ENCODE measurements around the gene AQP6.

The AQP6 gene

DNA sequence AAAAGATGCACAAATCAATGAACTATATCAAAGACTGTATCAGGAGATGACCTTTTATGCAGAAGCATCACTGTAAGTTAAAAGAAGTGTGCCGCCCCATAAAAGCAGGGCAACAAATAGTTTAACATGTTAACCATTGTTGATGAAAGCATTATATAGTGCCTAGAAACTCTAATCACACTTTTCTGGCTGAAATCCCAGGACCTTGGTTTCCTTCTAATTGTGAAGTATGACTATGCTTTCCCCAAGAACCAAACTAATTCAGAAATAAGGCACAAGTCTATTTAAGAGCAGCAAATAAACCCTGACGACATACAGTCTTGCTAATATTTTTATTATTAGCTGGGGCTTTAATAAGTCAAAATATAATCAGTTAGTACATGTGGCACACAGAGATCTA, 30.8 kb downstream of the AQP6 start:
- DNase-seq (ENCODE audit: low spot score) = no peak

DNA sequence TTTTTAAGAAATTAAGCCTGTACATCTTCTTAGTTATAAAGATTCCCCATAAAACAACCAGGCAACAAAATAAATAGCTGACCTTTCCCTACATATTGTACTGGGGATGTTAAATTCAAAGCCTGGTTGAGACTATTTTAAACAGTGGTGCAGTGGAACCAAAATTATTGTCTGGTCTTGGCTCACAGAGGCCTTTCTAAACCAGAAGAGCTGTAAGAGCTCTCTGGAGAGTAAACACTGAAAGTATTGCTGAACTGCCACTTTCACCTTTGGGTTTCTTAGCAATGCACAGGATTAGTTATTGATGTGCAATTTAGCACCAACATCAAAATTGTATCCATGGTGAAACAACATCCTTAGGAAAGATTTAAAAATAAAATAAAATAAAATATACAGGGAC, 31.9 kb downstream of the AQP6 start:
- no peak for DNase-seq (ENCODE audit: low spot score)

DNA sequence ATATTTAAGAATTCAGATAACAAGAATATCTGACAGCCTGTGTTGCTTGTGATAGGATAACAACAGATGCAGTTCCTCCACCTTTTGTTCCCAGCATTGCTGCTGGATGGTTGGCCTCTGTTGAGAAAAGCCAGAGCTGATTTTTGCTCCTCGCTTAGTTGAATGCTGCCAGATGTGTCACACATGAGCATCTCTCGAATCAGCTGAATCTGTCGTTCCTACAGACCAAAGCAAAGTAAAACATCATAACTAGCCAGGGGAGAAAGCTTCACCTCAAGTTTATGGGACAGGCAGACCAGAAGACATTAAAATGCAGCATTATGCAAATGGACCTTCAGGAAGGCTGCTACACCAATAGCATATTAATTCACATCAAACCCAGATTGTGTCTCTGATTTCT, 32.4 kb downstream of the AQP6 start:
- DNase-seq (ENCODE audit: low spot score) = no peak

DNA sequence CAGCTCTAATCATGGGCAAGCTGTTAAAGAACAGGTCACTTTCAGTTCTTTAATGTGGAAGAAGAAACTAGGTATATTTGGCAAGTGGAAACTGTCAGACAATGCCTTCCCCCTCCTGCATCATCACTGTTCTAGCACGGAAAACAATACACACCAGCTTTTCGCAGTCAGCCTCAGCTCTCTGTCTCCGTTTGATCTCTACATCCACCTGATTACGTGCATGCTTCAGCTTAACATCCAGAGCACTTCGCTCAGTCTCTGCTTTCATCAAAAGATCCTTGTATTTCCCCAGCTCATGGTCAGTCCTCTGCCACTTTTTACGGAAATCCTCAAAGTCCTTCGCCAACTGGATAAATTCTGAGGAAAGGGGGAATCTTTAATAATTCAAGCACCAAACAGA, 33.5 kb downstream of the AQP6 start:
- DNase-seq (ENCODE audit: low spot score) = no peak

DNA sequence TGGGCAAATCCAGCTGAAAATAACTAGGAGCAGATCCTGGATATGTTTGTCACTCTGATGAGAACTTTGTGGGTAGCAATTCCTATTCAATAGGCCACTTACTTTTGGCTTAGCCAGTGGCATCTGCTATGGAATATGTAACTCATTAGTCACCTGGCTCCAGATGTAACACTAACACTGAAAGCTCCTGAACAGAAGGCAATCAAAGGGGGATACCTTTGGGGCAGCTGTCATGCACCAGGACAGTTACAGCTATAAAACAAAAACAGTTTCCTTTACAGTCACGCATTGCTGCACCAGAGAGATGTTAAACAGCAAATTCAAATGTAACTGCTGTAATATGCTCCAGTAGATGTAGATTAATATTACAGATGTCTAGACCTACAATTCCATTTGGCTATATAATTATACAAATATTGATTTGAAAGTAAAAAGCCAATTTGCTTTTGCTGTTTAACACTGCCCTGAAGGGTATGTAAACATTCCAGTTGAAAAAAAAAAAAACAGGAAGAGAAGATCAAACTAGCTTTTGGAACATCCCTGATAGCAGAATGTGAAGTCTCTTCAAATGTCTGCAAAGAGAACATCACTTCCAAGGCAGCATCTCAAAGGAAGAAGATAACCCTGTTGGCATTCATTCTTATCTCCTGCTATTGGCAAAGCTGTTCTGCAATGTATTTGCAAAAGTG, 34.2 kb downstream of the AQP6 start:
- DNase-seq (ENCODE audit: low spot score) = no peak

DNA sequence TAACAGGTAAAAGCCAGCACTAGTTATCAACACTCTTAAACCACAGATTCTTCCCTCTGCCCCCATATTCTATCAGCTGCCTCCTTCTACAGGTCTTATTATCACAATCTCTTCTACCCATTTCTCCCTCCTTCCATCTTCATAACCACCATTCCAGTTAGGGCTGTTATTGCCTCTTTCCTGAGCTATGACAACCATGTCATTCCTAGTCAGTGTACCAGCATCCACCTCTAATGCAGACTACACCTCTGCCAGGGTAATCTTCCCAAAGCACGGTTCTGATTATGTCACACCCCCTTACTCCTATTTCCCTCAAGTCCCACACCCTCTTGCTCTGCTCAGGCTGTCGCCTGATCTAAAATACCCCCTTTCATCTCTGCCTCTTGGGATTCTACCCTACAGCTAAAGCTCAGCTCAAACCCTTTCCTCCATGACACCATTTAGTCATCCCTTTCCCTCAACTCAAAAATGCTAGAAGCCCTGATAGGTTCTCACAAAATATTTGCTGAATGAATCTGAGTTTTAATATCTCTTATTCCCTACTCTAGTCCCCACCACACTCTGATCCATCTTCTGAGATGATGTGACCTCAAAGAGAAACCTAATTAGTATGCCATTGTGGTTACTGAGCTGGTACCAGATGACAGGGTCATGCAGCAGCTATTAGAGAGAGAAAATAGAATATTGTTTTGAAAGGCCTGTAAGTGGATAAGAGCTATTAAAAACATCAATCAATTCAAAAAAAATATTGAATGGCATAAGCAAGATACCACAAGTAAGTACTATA, 40.8 kb downstream of the AQP6 start:
- DNase-seq (ENCODE audit: low spot score) = no peak

DNA sequence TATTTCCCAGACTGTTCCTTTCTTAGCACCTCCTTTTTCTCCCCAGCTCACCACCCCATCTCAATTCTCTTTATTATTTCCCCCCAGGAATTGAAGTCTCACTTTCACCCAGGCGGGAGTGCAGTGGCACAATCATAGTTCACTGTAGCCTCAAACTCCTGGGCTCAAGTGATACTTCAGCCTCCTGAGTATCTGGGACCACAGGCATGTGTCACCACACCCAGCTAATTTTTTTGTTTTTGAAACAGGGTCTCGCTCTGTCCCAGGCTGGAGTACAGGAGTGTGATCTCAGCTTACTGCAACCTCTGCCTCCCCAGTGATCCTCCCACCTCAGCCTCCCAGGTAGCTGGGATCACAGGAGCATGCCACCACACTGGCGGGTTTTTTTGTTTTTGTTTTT, 41.6 kb downstream of the AQP6 start:
- DNase-seq (ENCODE audit: low spot score) = no peak

DNA sequence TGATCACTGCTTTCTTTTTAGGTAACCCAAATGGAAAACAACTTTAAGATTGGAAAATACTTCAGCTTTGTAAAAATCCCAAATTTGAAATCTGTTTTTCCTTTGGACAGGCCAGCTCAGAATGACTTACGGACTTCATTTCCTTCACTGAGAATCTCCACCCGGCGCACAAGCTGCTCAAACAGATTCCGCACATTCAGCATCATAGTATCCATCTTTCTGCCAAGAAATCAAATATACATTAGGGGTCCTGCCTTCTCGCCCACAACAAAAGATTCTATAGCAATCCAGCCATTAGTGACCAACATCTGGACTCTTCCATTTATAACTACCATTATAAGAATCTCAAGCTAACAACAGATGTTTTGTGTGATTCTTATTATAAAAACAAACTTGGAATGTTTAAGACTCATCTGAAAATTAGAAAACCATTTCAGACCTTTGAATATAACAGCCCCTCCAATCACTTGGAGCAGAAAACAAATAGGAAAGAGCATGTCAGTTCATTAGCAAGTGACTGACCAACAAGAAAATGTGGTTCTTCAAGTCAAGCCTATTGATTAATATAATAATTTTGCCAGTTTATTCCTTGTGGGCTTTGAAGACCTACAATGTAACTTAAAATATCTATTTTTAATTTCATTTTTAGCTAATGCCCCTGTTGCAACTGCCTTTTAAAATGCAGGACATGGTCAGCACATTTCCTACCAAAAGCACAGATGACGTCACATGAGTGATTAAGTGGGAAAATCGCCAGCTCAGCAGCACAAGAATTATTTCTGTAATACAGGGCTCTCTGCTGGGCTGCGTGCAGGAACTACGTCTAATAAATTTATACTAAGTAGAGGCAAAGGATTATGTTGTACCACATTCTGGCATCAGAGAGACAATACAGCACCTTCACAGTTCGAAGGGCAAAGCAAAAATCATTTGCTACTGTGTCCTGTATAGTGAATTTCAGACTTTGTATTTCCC, 44.0 kb downstream of the AQP6 start:
- DNase-seq (ENCODE audit: low spot score) = no peak

DNA sequence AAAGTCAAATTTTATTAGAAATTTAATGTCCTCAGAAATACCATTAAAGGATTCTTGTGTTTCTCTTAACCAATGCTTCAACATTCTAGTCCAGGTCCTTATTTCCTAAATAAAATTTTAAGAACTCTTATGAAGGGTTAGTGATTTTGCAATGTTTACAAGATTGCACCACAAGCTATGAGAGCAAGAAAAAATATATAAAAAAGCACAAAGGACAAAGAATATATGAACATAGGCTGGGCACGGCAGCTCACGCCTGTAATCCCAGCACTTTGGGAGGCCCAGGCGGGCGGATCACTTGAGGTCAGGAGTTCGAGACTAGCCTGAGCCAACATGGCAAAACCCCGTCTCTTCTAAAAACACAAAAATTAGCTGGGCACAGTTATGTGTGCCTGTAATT, 44.9 kb downstream of the AQP6 start:
- no peak for DNase-seq (ENCODE audit: low spot score)

DNA sequence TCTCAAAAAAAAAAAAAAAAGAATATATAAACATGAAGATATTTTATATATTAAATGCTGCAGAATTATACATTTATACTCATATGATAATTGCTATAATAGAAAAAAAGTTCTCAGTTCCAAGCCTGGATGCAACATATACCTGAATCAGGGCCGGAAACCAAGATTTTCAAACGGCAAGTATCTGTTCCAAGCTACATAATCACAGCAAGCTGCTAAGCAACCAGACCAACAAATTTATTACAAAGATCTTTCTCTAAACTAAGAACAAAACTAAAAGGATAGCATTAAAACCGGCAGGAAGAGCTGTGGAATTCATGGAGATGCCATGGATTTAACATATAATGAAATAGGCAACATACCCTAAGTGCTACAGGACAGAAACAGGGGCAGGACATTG, 45.4 kb downstream of the AQP6 start:
- no peak for DNase-seq (ENCODE audit: low spot score)

DNA sequence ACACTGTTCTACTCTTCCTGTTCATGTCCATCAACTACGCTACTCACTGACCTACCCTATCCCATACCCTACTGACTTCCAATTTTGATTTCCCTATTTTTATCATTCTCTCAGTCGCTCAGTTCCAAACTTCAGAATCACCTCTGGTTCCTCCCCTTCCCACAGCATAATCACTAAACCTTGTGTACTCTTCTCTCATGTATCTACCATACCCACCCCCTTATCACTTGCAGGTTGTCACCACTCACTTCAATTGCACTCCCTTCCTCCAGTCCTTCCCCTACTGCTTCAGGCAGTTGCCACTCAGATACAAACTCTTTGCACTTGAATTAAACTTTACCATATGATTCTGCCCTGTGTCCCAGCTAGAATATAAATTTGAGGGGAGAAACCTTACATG, 46.2 kb downstream of the AQP6 start:
- no peak for DNase-seq (ENCODE audit: low spot score)

DNA sequence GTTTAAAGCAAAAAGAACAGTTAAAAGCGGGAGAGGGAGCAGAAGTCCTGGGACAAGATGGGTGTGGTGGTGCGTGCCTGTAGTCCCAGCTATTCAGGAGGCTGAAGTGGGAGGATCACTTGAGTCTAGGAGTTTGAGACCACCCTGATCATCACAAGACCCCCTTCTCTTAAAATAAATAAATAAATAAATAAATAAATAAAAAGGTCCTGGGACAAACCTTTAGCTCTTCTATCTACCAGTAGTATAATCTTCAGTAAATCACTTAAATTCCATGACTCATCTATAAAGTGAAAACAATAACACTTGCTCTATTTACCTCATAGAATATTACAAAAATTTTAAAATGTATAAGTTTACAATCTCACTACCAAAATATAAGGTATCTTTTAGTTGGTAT, 46.8 kb downstream of the AQP6 start:
- no peak for DNase-seq (ENCODE audit: low spot score)

DNA sequence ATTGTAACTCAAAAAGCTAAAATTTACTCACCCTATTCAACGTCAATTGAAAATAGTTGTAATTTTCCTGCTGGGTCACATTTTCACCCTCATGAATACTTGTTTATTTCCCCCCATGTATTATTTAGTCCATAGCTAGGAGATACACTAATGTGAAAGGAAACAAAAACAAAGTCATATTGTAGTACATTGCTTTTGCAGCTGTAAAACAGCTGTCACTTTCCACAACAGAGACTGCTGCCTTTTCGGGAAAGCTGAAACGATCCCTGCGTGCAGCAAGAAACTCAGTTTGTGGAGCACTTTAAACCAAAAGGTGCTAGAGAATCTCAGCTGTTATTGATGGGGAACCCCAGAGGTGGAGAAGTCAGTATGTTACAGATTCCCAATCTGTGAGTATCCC, 48.3 kb downstream of the AQP6 start:
- no peak for DNase-seq (ENCODE audit: low spot score)

DNA sequence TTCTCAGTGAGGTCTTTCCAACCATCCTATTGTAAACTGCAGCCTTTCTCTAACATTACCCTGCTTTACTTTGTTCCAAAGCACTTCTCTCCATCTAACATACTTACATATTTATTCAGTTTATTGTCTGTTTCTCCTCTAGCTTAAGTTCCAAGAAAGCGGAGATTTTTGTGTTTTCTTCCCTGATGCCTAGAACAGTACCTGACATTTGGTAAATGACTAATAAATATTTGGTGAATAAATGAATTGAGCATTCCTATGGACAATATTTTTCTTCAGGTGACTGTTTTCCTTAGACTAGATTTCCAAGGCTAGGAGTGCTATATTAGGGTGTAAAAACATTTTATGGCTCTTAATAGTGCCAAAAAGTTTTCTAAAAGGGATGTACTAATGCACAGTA, 50.2 kb downstream of the AQP6 start:
- no peak for DNase-seq (ENCODE audit: low spot score)

DNA sequence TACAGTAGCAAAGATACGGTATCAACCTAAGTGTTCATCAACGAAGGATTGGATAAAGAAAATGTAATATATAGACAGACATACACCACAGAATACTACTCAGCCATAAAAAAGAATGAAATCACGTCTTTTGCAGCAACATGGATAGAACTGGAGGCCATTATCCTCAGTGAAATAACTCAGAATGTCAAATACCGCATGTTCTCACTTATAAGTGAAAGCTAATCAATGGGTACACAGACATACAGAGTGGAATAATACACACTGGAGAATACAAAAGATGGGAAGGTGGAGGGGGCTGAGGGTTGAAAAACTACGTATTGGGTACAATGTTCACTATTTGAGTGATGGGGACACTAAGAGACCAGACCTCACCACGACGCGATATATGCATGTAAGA, 51.5 kb downstream of the AQP6 start:
- DNase-seq (ENCODE audit: low spot score) = no peak

DNA sequence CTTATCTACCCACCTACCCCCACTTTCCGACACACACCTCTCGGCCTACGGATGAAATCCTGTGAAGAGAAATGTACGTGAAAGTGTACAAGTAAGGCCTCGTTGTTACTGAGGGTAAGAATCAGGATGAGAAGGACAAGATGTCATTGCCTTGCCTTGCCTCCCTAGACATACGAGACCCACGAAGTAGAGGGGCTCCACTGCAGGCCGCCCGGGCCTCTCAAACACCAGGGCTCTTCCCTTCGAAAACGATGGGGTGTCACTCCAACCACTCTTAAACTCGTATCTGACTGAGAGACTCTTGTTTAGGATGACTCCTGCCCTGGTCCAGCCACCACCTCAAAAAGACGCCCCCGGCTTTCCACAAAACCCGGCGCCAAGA, 52.0 kb downstream of the AQP6 start:
- no peak for DNase-seq (ENCODE audit: low spot score)

DNA sequence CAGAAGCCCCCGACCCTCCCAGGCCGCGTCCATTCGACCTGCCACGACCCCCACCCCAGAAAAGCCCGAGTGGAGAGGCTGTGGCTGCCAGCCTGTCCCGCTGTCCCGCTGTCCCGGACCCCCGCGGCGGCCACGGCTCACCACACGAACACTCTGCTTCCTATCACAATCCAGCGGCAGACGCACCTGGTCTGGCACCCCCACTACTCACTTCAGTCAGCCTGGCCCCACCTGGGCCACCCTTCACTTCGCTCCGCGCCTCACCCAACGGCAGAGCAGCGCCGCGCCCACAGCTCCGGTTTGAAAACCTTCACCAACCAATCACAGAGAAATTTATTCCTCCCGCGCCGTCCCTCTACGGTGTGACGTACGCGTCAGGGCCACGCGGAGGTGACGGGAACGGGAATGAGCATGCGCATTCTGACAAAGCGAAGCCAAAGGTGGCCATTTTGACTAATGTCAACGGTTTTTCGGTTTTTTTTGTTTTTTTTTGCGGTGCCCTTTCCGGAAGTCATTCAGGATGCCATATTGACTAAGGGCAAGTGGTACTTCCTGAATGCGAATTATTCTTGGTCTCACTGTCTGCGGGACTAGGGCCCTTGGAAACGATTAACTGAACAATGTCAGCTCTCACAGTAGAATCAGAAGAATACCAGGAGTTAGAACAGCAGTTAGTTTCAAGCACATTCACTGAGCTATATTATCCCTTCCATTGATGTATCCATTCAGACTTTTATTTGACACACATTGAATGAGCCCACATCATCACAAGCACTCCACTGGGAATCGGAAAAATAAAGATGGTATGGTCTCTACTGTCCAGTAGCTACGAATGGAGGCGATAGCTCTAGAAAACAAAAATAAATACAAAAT, 52.7 kb downstream of the AQP6 start, which contains the start of gene RACGAP1:
Gene RACGAP1, minus strand, starts transcription at position 308 of the 873 bp plus-strand sequence. CDS start 8,779 bp downstream, outside the sequence.
- peak; percentile 99 for DNase-seq (ENCODE audit: low spot score)

DNA sequence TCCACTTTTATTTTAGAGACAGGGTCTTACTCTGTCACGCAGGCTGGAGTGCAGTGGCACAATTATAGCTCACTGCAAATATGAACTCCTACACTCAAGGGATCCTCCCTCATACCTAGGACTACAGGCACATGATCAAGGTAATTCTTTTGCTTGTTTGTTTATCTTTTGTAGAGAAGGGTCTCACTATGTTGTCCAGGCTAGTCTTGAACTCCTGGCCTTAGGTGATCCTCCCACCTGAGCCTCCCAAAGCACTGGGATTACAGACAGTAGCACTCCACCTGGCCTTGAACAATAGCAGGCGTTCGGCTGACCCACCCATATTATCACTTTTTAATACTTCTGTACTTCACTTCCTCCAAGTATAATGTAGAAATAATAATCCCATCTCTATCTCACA, 53.9 kb downstream of the AQP6 start:
- DNase-seq (ENCODE audit: low spot score) = no peak

Measured in hematopoietic multipotent progenitor cell treated with erythropoietin and hydrocortisone succinate and interleukin-3 and kit ligand, for 17 days (in vitro differentiated cells).